A673 (cell line): ENCODE data around the gene ZNF277.

Source experiments
- CTCF ChIP-seq: fragments of 300-800, 200-600 bp; sonication (generic); conservative IDR thresholded peaks from 2 replicates; pipeline ENCODE4 v1.5.1; 2017; ENCODE audit warnings: low read depth, mild to moderate bottlenecking, antibody characterized with exemption, low read length, moderate library complexity, mixed read lengths
- EZH2 ChIP-seq: fragments of 200-600 bp; sonication (generic); IDR thresholded peaks from 2 replicates; pipeline ENCODE4 v1.6.1; 2017; ENCODE audit warnings: borderline replicate concordance, low read depth, mild to moderate bottlenecking, mixed read lengths, antibody characterized with exemption, low read length; ENCODE audit not compliant: poor library complexity, severe bottlenecking

DNA sequence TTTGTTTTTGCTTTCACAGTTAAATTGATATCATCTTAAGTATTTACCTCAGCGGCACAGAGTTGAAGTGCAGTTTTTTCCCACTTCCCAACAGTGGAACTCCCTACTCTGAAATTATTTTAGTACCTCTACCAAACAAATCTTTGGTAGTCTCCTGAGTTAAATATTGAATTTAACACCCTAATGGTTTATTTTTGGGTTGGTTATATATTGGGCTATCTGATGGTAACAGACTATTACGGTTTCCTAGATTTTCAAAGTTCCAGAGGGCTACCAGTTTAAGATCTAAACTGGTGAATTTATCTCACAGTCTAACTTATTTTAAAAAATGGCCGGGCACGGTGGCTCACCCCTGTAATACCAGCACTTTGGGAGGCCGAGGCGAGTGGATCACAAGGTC lies 1.3 kb downstream of the ZNF277 start:
- TF ChIP-seq CTCF (no peak), EZH2 (no peak)
